Chondrocyte (in vitro differentiated cells): ENCODE data around the gene GABRG3. TPM values are rescaled to one million over a fixed set of nuclear protein-coding genes. Genes with fewer than 3 reads are reported as not detected.

ENCODE experiments used
- DNase-seq: peaks from one replicate; pipeline ENCODE4 v3.0.0; 2021; ENCODE audit warnings: mixed read lengths, low spot score
- H3K27ac Mint-ChIP-seq: one replicate; pipeline ENCODE4 v1.8.0; 2021; ENCODE audit warnings: mild to moderate bottlenecking, moderate library complexity, mixed read lengths; ENCODE audit not compliant: unreplicated experiment
- H3K27me3 Mint-ChIP-seq: 2 replicates; pipeline ENCODE4 v1.8.0; 2021; ENCODE audit warnings: low read depth, mixed read lengths
- H3K36me3 Mint-ChIP-seq: 2 replicates; pipeline ENCODE4 v1.8.0; 2021; ENCODE audit warnings: low read depth, mixed read lengths
- H3K4me1 Mint-ChIP-seq: 2 replicates; pipeline ENCODE4 v1.8.0; 2021; ENCODE audit warnings: low read depth, mild to moderate bottlenecking, mixed read lengths
- H3K4me3 Mint-ChIP-seq: one replicate; pipeline ENCODE4 v1.8.0; 2021; ENCODE audit warnings: mild to moderate bottlenecking, moderate library complexity, mixed read lengths; ENCODE audit not compliant: unreplicated experiment
- H3K9me3 Mint-ChIP-seq: 2 replicates; pipeline ENCODE4 v1.8.0; 2021; ENCODE audit warnings: low read depth, mixed read lengths
- total RNA-seq: library from RNA; stranded (reverse); gene quantifications from 3 replicates; pipeline ENCODE4 v1.2.1, GENCODE V29; 2021
- TF ChIP-seq, protein P1 (sequence below): fragments of 200-600 bp; sonication (generic); IDR thresholded peaks from 2 replicates; pipeline ENCODE4 v1.5.0; 2021; ENCODE audit warnings: antibody characterized with exemption, mild to moderate bottlenecking, moderate library complexity

The GABRG3 gene
- total RNA-seq, 1 donor from 2014 or later = not detected

DNA sequence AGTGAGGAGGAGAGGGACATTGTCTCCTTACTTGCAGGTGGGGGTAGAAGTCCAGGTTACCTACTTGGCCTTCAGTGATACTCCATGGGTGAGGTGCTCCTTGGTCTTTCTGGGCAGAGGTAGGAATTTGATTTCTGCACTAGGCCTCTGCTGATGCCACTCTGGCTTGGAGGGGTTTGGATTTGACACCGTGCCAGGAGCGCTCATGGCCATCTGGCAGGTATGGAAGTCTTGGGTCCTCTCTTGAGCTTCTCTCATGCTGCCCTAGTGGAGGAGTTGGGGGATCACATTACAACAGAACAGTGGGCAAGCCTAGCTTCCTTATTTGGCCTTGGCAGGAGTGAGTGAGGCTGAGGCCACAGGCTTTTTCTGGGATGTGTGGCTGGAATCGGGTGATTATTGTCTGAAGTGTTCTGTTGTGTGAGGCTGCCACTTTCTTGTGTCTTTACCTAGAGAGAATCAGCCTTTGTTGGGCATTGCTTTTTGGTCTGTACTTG lies 525.0 kb downstream of the GABRG3 start:
- Mint-ChIP-seq H3K27ac (no peak overlapping the region), H3K27me3 (no peaks in the 10 kb centered on the region), H3K4me3 (no peak overlapping the region), H3K9me3 (no peaks in the 10 kb centered on the region), H3K4me1 (no peaks in the 10 kb centered on the region), H3K36me3 (no peaks in the 10 kb centered on the region)
- TF ChIP-seq, protein P1, sequence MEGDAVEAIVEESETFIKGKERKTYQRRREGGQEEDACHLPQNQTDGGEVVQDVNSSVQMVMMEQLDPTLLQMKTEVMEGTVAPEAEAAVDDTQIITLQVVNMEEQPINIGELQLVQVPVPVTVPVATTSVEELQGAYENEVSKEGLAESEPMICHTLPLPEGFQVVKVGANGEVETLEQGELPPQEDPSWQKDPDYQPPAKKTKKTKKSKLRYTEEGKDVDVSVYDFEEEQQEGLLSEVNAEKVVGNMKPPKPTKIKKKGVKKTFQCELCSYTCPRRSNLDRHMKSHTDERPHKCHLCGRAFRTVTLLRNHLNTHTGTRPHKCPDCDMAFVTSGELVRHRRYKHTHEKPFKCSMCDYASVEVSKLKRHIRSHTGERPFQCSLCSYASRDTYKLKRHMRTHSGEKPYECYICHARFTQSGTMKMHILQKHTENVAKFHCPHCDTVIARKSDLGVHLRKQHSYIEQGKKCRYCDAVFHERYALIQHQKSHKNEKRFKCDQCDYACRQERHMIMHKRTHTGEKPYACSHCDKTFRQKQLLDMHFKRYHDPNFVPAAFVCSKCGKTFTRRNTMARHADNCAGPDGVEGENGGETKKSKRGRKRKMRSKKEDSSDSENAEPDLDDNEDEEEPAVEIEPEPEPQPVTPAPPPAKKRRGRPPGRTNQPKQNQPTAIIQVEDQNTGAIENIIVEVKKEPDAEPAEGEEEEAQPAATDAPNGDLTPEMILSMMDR = no peak
- DNase-seq = no peak

DNA sequence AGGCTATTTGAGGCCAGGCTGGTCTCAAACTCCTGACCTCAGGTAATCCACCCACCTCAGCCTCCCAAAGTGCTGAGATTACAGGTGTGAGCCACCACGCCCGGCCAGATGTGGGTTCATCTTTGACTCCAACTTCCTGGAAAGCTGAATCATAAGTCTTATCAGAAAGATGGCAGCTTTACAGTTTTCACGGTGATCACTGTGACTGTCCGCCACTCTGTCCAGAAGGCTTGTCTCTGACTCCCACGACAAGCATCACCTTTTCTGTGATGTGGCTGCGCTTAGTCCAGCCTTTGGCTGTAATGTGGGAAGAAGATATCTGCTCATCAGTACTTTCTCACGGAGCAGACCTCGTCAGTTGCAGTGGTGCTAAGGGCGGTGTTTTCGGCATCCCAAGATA lies 527.7 kb downstream of the GABRG3 start:
- Mint-ChIP-seq H3K27ac (no peak overlapping the region), H3K4me1 (no peaks in the 10 kb centered on the region), H3K4me3 (no peak overlapping the region), H3K27me3 (peaks cover 2% of the 10 kb centered on the region), H3K36me3 (no peaks in the 10 kb centered on the region), H3K9me3 (no peaks in the 10 kb centered on the region)
- TF ChIP-seq, protein P1 = no peak
- no peak for DNase-seq

DNA sequence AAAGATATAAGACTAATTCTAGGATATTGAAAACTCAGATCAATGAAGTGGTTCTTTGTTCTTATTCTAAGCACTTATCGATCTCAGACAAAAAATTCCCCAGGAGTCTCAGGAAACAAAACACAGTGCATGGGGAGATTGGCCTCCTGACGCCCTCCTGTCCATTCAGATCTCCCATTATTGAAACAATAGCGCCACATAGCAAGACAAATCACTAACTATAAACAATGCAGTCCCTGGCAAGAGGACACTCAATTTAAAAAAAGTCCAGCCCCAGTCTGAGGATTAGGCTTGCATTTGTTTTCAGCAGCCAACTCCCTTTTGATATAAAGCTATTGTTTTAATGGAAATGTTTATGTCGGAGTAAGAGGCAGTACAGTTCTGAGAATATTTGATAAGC lies 528.2 kb downstream of the GABRG3 start:
- Mint-ChIP-seq H3K4me3 (no peak overlapping the region), H3K27ac (no peak overlapping the region), H3K9me3 (no peaks in the 10 kb centered on the region), H3K4me1 (no peaks in the 10 kb centered on the region), H3K36me3 (no peaks in the 10 kb centered on the region), H3K27me3 (peaks cover 4% of the 10 kb centered on the region)
- no peak for DNase-seq
- TF ChIP-seq, protein P1 = no peak

DNA sequence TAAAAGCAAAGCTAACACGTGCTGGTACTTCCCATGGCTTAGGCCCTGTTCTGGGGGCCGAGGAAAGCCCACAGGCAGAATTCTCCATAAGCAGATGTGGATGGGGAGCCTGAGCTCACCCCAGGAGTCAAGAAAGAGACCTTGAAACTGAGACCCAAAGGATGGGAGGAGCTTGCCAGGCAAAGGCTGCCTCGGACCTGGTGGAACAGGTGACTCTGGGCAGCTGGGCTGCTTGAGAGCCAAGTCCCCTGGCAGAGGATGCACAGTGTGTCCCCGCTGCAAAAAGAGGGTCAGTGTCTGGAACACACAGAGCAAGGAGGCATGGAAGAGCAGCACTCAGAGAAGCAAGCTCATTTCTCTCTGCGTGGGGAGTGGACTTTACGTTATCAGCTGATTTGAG lies 528.7 kb downstream of the GABRG3 start:
- H3K27me3 Mint-ChIP-seq = peaks cover 4% of the 10 kb centered on the region
- no peak for DNase-seq
- H3K9me3 Mint-ChIP-seq = no peaks in the 10 kb centered on the region
- no peak overlapping the region for H3K27ac Mint-ChIP-seq
- TF ChIP-seq, protein P1 = no peak
- H3K4me1 Mint-ChIP-seq = no peaks in the 10 kb centered on the region
- H3K36me3 Mint-ChIP-seq = no peaks in the 10 kb centered on the region
- H3K4me3 Mint-ChIP-seq = no peak overlapping the region

DNA sequence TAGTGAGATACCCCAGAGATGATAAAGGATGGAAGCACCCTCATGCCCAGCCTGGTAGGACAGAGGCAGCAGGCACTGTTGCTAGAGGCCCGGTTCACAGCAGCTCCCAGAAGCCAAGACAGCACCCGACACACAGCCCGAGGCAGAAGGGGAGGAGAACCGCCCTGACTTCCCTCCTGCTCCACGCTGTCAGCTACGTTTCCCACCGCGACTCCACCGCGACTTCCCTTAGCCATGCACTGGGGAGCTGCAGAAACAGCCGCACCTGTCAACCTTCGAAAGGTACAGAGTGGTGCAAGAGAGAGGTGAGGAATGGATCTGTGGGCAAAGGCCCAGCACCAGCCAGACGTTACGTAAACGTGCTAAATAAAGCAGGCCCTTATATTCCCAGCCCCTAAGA lies 529.2 kb downstream of the GABRG3 start:
- peaks cover 3% of the 10 kb centered on the region for H3K9me3 Mint-ChIP-seq
- DNase-seq = no peak
- no peaks in the 10 kb centered on the region for H3K4me1 Mint-ChIP-seq
- H3K27me3 Mint-ChIP-seq = peaks cover 4% of the 10 kb centered on the region
- H3K36me3 Mint-ChIP-seq = no peaks in the 10 kb centered on the region
- no peak overlapping the region for H3K4me3 Mint-ChIP-seq
- no peak overlapping the region for H3K27ac Mint-ChIP-seq
- TF ChIP-seq, protein P1 = no peak
